OCI-LY1 (cell line): ENCODE results near the gene DGKB.

Experiments used
- EZH2 ChIP-seq: fragments of 200-600 bp; sonication (generic), shearing (Covaris generic); IDR thresholded peaks from 2 replicates; pipeline ENCODE4 v1.8.0; 2017; ENCODE audit warnings: borderline replicate concordance, mixed run types, mild to moderate bottlenecking, antibody characterized with exemption, low read length, moderate library complexity, mixed read lengths
- TF ChIP-seq, protein P1 (sequence below): fragments of 200-600 bp; sonication (generic), shearing (Covaris generic); IDR thresholded peaks from 2 replicates; pipeline ENCODE4 v1.5.1; 2017; ENCODE audit warnings: mild to moderate bottlenecking, antibody characterized with exemption, low read length, moderate library complexity, mixed read lengths

DNA sequence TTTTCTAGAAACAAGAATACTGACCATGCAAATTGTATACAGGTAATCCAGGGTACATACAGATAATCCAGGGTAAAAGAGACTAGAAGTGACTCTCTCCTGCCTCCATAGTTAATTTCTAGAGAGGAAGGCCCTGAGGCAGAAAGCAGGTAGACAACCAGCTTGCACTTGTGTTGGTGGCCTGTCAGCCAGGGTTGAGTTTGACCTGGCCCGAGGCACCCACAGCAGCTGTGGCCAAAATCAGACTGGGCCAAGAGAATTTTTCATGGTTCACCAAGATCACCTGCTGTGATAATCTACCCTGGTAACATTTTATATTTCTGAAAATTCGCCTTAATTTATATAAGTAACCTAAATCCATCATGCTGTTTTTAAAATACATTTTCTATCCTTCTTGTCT lies 526.6 kb downstream of the DGKB start:
- TF ChIP-seq, protein P1, sequence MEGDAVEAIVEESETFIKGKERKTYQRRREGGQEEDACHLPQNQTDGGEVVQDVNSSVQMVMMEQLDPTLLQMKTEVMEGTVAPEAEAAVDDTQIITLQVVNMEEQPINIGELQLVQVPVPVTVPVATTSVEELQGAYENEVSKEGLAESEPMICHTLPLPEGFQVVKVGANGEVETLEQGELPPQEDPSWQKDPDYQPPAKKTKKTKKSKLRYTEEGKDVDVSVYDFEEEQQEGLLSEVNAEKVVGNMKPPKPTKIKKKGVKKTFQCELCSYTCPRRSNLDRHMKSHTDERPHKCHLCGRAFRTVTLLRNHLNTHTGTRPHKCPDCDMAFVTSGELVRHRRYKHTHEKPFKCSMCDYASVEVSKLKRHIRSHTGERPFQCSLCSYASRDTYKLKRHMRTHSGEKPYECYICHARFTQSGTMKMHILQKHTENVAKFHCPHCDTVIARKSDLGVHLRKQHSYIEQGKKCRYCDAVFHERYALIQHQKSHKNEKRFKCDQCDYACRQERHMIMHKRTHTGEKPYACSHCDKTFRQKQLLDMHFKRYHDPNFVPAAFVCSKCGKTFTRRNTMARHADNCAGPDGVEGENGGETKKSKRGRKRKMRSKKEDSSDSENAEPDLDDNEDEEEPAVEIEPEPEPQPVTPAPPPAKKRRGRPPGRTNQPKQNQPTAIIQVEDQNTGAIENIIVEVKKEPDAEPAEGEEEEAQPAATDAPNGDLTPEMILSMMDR, result no peak
- no peak for TF ChIP-seq EZH2
